Ovary (tissue), 9 donors: ENCODE results near the gene PLEKHF1. TPM values are rescaled to one million over a fixed set of nuclear protein-coding genes. Genes with fewer than 3 reads are reported as not detected.

Source experiments
- DNase-seq, 5 donors: peaks; one replicate each; pipeline ENCODE4 v3.0.0-alpha.2; 2019 to 2020
- H3K27ac ChIP-seq, 2 donors: fragments of 200-600 bp; one replicate each; pipeline versions ENCODE4 v1.5.1 to v1.8.0; 2019 to 2022
- H3K27me3 ChIP-seq: fragments of 200-600 bp; one replicate; pipeline ENCODE4 v1.8.0; 2022
- H3K36me3 ChIP-seq: fragments of 200-600 bp; sonication (generic); one replicate; pipeline ENCODE4 v1.5.1; 2019
- H3K4me1 ChIP-seq: one replicate; pipeline ENCODE4 v1.8.1; 2013; ENCODE audit warnings: mild to moderate bottlenecking, moderate library complexity; ENCODE audit not compliant: insufficient read depth
- H3K4me3 ChIP-seq: fragments of 200-600 bp; sonication (generic); one replicate; pipeline ENCODE4 v1.5.1; 2017
- H3K9me3 ChIP-seq, 2 donors: fragments of 200-600 bp in 1 of 2; sonication (generic) in 1 of 2; one replicate each; pipeline versions ENCODE4 v1.5.1 to v1.8.1; 2013 to 2019; ENCODE audit warnings: mild to moderate bottlenecking in 1 of 2, moderate library complexity in 1 of 2
- CTCF ChIP-seq, 3 donors: fragments of 450-650 bp in 2 of 3; fragments of 200-600 bp in 1 of 3; IDR thresholded peaks; one replicate each; pipeline versions ENCODE4 v1.5.1 to v1.8.0; 2016 to 2022; ENCODE audit warnings: antibody characterized with exemption in 3 of 3, mild to moderate bottlenecking in 1 of 3
- EP300 ChIP-seq: sonication (generic); formaldehyde crosslinking; IDR thresholded peaks from one replicate; pipeline ENCODE4 v1.6.1; 2017; ENCODE audit warnings: antibody characterized with exemption
- POLR2A ChIP-seq: fragments of 450-650 bp; IDR thresholded peaks from one replicate; pipeline ENCODE4 v1.6.1; 2017; ENCODE audit warnings: antibody characterized with exemption, mild to moderate bottlenecking, moderate library complexity
- WGBS, 3 donors: extraction: QIAGEN DNeasy Blood & Tissue Kit in 1 of 3; methylation state at CpG; one replicate each; pipeline versions ENCODE4 v1.1.5 to v1.1.7; 2013 to 2017; 5-methylcytosine and 5-hydroxymethylcytosine counted together
- intact Hi-C, 4 donors: fragments of 100-400 bp; cut with DNase I; formaldehyde crosslinking; loops; one replicate each; pipeline versions ENCODE4 v1.11.0 to v1.15.1; 2022 to 2023
- polyA plus RNA-seq, 2 donors: library from polyadenylated mRNA; stranded (reverse); fragments of 200-250 nt in 1 of 2; fragments of 350-450 nt in 1 of 2; fragmentation: Illumina TruSeq in 1 of 2; extraction: RNeasy Lipid Tissue Mini Kit (QIAGEN cat#74804) in 1 of 2; gene quantifications; one replicate each; pipeline ENCODE4 v1.2.3, GENCODE V29; 2013 to 2014
- total RNA-seq, 7 donors: library from RNA; depleted of rRNA in 2 of 7; stranded (reverse); fragments of >200 nt in 2 of 7; fragmentation: NEBNext Ultra II Directional in 3 of 7; extraction: Animal tissue kit (Norgen Biotek cat#: 25700) in 3 of 7; gene quantifications; one replicate each; pipeline versions ENCODE4 v1.1.0 to v1.2.4, GENCODE V29; 2016 to 2023
- donor health status: DM: no; HTN: no; CAD: no; lungs with moderate emphysema.
- donor health status: DM: no; HTN: no; CAD: no.
- donor health status: Bipolar disorder and iron deficiency.
- donor health status: DM: yes; HTN: yes; CAD: no.
- donor health status: DM: no; HTN: no; CAD: no.
- donor health status: DM: yes; HTN: yes; CAD: no.

Gene PLEKHF1
- total and polyA plus RNA-seq, 9 donors: 0.92 to 19.1 (median 13.7) TPM

GRCh38 chr19:29715701-29716581 is 50.7 kb downstream of the PLEKHF1 start:
- Histone ChIP-seq H3K4me1 (peaks cover 2% of the 10 kb centered on the region), H3K27me3 (no peaks in the 10 kb centered on the region), H3K27ac (peak overlapping the region; percentile 86 to 94), H3K9me3 (no peaks in the 10 kb centered on the region), H3K4me3 (peak overlapping the region; percentile 97), H3K36me3 (no peaks in the 10 kb centered on the region)
- 14 to 26% (median 17%) methylated on average over 13 of the region's 13 CpGs for WGBS, 3 donors
- TF ChIP-seq CTCF (IDR thresholded peaks at IDR 0.05) (no peak), POLR2A (no peak), EP300 (no peak)
- intact Hi-C loops: loop anchor here (1.0 to 2.0 kb wide), 3 partner anchors 105 to 109 kb away; partner anchors contain the start of gene POP4 (in 1 of the 4)
- no peak for DNase-seq

- Histone ChIP-seq H3K4me1 (peaks cover 2% of the 10 kb centered on the region), H3K27ac (no peak overlapping the region), H3K27me3 (no peaks in the 10 kb centered on the region), H3K9me3 (no peaks in the 10 kb centered on the region), H3K36me3 (no peaks in the 10 kb centered on the region), H3K4me3 (no peak overlapping the region)
- peak in 1 of 5 donors; percentile 40 for DNase-seq
- no peak for TF ChIP-seq EP300
- intact Hi-C loops: loop anchor here in 3 of 4 donors (2.0 kb wide), 2 partner anchors 106 to 110 kb away; partner anchors contain the start of gene POP4 (in 1 of the 3)
- WGBS, 3 donors: 76 to 79% (median 78%) methylated on average over 16 of the region's 16 CpGs
Measured at GRCh38 chr19:29717051-29717450, 51.8 kb downstream of the PLEKHF1 start.

- WGBS, 3 donors: 1 to 2% (median 1%) methylated on average over 39 of the region's 39 CpGs
- TF ChIP-seq POLR2A (no peak), CTCF (IDR thresholded peaks at IDR 0.05) (no peak), EP300 (no peak)
- Histone ChIP-seq H3K27ac (no peak overlapping the region), H3K4me1 (peaks cover 2% of the 10 kb centered on the region), H3K9me3 (no peaks in the 10 kb centered on the region), H3K4me3 (peak overlapping the region; percentile 23), H3K27me3 (no peaks in the 10 kb centered on the region), H3K36me3 (no peaks in the 10 kb centered on the region)
- no peak for DNase-seq
- intact Hi-C loops: no loop called here
Measured at GRCh38 chr19:29724102-29724641, 58.9 kb downstream of the PLEKHF1 start.

GRCh38 chr19:29724746-29725145 is 59.5 kb downstream of the PLEKHF1 start:
- Histone ChIP-seq H3K27ac (no peak overlapping the region), H3K9me3 (no peaks in the 10 kb centered on the region), H3K27me3 (no peaks in the 10 kb centered on the region), H3K36me3 (no peaks in the 10 kb centered on the region), H3K4me1 (peaks cover 2% of the 10 kb centered on the region), H3K4me3 (no peak overlapping the region)
- intact Hi-C loops: loop anchor here in 1 of 4 donors (5.0 kb wide), 1 partner anchor 148 kb away; no protein-coding TSS in a partner anchor
- WGBS, 3 donors: 22 to 24% (median 22%) methylated on average over 14 of the region's 14 CpGs
- DNase-seq: no peak
- TF ChIP-seq CTCF (IDR thresholded peaks at IDR 0.05) (no peak), EP300 (no peak), POLR2A (no peak)

Other genes starting within 250 kb of the PLEKHF1 start
- gene VSTM2B, start 139.5 kb upstream of the PLEKHF1 start, total RNA-seq: under 1 TPM in 1 of 7 donors, not detected in 6; 0.13 TPM
- gene VSTM2B, start 139.5 kb upstream of the PLEKHF1 start, polyA plus RNA-seq: not detected
- gene POP4, start 59.2 kb upstream of the PLEKHF1 start, total RNA-seq: 10 to 100 TPM; 32.9 to 47.8 (median 36.5) TPM
- 10 to 100 TPM; 42.1 to 92.9 TPM for gene POP4, start 59.2 kb upstream of the PLEKHF1 start, polyA plus RNA-seq
- gene C19orf12, start 49.8 kb downstream of the PLEKHF1 start, total RNA-seq: 10 to 100 TPM; 23.4 to 33.6 (median 25.3) TPM
- gene C19orf12, start 49.8 kb downstream of the PLEKHF1 start, polyA plus RNA-seq: 10 to 100 TPM; 15.6 to 16.7 TPM
- 1 to 10 TPM in 3 of 7 donors, under 1 TPM in 4; 0.36 to 1.8 (median 0.98) TPM for gene CCNE1, start 146.5 kb downstream of the PLEKHF1 start, total RNA-seq
- 1 to 10 TPM in 1 of 2 donors, under 1 TPM in 1; 0.94 to 2.7 TPM for gene CCNE1, start 146.5 kb downstream of the PLEKHF1 start, polyA plus RNA-seq